H9 (cell line): Measurements from ENCODE around the gene BSG. TPM values are rescaled to one million over a fixed set of nuclear protein-coding genes. Genes with fewer than 3 reads are reported as not detected.

Experiments used
- DNase-seq: peaks from one replicate; pipeline ENCODE4 v3.0.0-alpha.2; 2017
- H2AFZ ChIP-seq: one replicate; pipeline ENCODE4 v1.6.1; 2013; ENCODE audit warnings: mild to moderate bottlenecking, low read length, control low read depth, moderate library complexity
- H2AK5ac ChIP-seq: 2 replicates; pipeline ENCODE4 v1.6.1; 2013; ENCODE audit warnings: low read length, control low read depth, mixed read lengths; ENCODE audit not compliant: insufficient read length
- H2BK120ac ChIP-seq: one replicate; pipeline ENCODE4 v1.6.1; 2013; ENCODE audit warnings: low read depth, mild to moderate bottlenecking, low read length, control low read depth, inconsistent platforms; ENCODE audit not compliant: poor library complexity, severe bottlenecking
- H2BK12ac ChIP-seq: 2 replicates; pipeline ENCODE4 v1.6.1; 2013; ENCODE audit warnings: low read length, control low read depth, mixed read lengths, low read depth; ENCODE audit not compliant: insufficient read length
- H2BK15ac ChIP-seq: 2 replicates; pipeline ENCODE4 v1.6.1; 2013; ENCODE audit warnings: low read depth, low read length, control low read depth
- H2BK20ac ChIP-seq: one replicate; pipeline ENCODE4 v1.6.1; 2013; ENCODE audit warnings: low read depth, mild to moderate bottlenecking, low read length, control low read depth, inconsistent platforms; ENCODE audit not compliant: poor library complexity, severe bottlenecking
- H2BK5ac ChIP-seq: 2 replicates; pipeline ENCODE4 v1.6.1; 2013; ENCODE audit warnings: low read length, control low read depth, mixed read lengths; ENCODE audit not compliant: insufficient read length
- H3K14ac ChIP-seq: 2 replicates; pipeline ENCODE4 v1.6.1; 2013; ENCODE audit warnings: low read length, control low read depth; ENCODE audit not compliant: insufficient read depth
- H3K18ac ChIP-seq: 2 replicates; pipeline ENCODE4 v1.6.1; 2013; ENCODE audit warnings: low read depth, mild to moderate bottlenecking, mixed read lengths, low read length, control low read depth; ENCODE audit not compliant: insufficient read length
- H3K23ac ChIP-seq: 2 replicates; pipeline ENCODE4 v1.6.1; 2013; ENCODE audit warnings: low read length, control low read depth, mixed read lengths, low read depth; ENCODE audit not compliant: insufficient read length
- H3K23me2 ChIP-seq: 2 replicates; pipeline ENCODE4 v1.6.1; 2013; ENCODE audit warnings: low read depth, mild to moderate bottlenecking, mixed read lengths, low read length, control low read depth; ENCODE audit not compliant: insufficient read length, poor library complexity, severe bottlenecking
- H3K27ac ChIP-seq: 2 replicates; pipeline ENCODE4 v1.5.1; 2013; ENCODE audit warnings: low read length, control low read depth, mixed read lengths, low read depth; ENCODE audit not compliant: insufficient read length
- H3K27me3 ChIP-seq: 2 replicates; pipeline ENCODE4 v1.6.1; 2013; ENCODE audit warnings: low read length, control low read depth, inconsistent platforms; ENCODE audit not compliant: insufficient read depth
- H3K4ac ChIP-seq: 2 replicates; pipeline ENCODE4 v1.6.1; 2013; ENCODE audit warnings: low read depth, mild to moderate bottlenecking, control low read depth, inconsistent platforms, low read length, moderate library complexity
- H3K4me1 ChIP-seq: 2 replicates; pipeline ENCODE4 v1.6.1; 2013; ENCODE audit warnings: low read length, control low read depth, inconsistent platforms; ENCODE audit not compliant: insufficient read depth
- H3K4me2 ChIP-seq: 2 replicates; pipeline ENCODE4 v1.6.1; 2013; ENCODE audit warnings: low read length, control low read depth, mixed read lengths; ENCODE audit not compliant: insufficient read length, insufficient read depth
- H3K56ac ChIP-seq: 2 replicates; pipeline ENCODE4 v1.6.1; 2013; ENCODE audit warnings: low read depth, mild to moderate bottlenecking, mixed read lengths, low read length, control low read depth; ENCODE audit not compliant: insufficient read length
- H3K79me1 ChIP-seq: 2 replicates; pipeline ENCODE4 v1.6.1; 2013; ENCODE audit warnings: low read depth, mild to moderate bottlenecking, moderate library complexity, low read length, control low read depth, inconsistent platforms; ENCODE audit not compliant: insufficient read depth, poor library complexity, severe bottlenecking
- H3K79me2 ChIP-seq: 2 replicates; pipeline ENCODE4 v1.6.1; 2013; ENCODE audit warnings: low read length, control low read depth, inconsistent platforms; ENCODE audit not compliant: insufficient read depth
- H3K9ac ChIP-seq: 2 replicates; pipeline ENCODE4 v1.6.1; 2013; ENCODE audit warnings: low read length, control low read depth, mixed read lengths; ENCODE audit not compliant: insufficient read length; ENCODE audit errors: extremely low read depth
- H3K9me3 ChIP-seq: one replicate; pipeline ENCODE4 v1.6.1; 2013; ENCODE audit warnings: low read depth, low read length, inconsistent platforms; ENCODE audit not compliant: control insufficient read depth
- H3T11ph ChIP-seq: one replicate; pipeline ENCODE4 v1.6.1; 2013; ENCODE audit warnings: mild to moderate bottlenecking, low read length, control low read depth, inconsistent platforms
- H4K20me1 ChIP-seq: one replicate; pipeline ENCODE4 v1.6.1; 2013; ENCODE audit not compliant: control insufficient read depth, insufficient read length, insufficient read depth
- H4K5ac ChIP-seq: 2 replicates; pipeline ENCODE4 v1.6.1; 2013; ENCODE audit warnings: low read depth, mild to moderate bottlenecking, mixed read lengths, low read length, control low read depth; ENCODE audit not compliant: insufficient read length
- H4K8ac ChIP-seq: replicated peaks from 2 replicates; pipeline ENCODE4 v1.6.1; 2013; ENCODE audit warnings: low read length, control low read depth, mixed read lengths, low read depth; ENCODE audit not compliant: insufficient read length
- H4K91ac ChIP-seq: 2 replicates; pipeline ENCODE4 v1.6.1; 2013; ENCODE audit warnings: low read depth, mild to moderate bottlenecking, moderate library complexity, mixed read lengths, low read length, control low read depth; ENCODE audit not compliant: insufficient read length
- H3K27ac Mint-ChIP-seq, 3 experiments: 2 replicates in 2 of 3; 3 replicates in 1 of 3; pipeline ENCODE4 v1.8.0; 2020 to 2021; ENCODE audit warnings: mixed read lengths in 3 of 3, mild to moderate bottlenecking in 1 of 3, moderate library complexity in 1 of 3
- H3K27me3 Mint-ChIP-seq: 2 replicates; pipeline ENCODE4 v1.8.0; 2021; ENCODE audit warnings: low read depth, mild to moderate bottlenecking, moderate library complexity, mixed read lengths
- H3K36me3 Mint-ChIP-seq, 3 experiments: 2 replicates in 2 of 3; 3 replicates in 1 of 3; pipeline ENCODE4 v1.8.0; 2020 to 2021; ENCODE audit warnings: low read depth in 3 of 3, mixed read lengths in 3 of 3; ENCODE audit not compliant: insufficient read depth in 1 of 3
- H3K4me1 Mint-ChIP-seq, 2 experiments: 2 replicates each; pipeline ENCODE4 v1.8.0; 2020; ENCODE audit warnings: mixed read lengths in 2 of 2
- H3K4me3 Mint-ChIP-seq, 2 experiments: 2 replicates in 1 of 2; 3 replicates in 1 of 2; pipeline ENCODE4 v1.8.0; 2020 to 2021; ENCODE audit warnings: mild to moderate bottlenecking in 2 of 2, mixed read lengths in 2 of 2, moderate library complexity in 1 of 2
- H3K9me3 Mint-ChIP-seq, 2 experiments: 2 replicates in 1 of 2; 3 replicates in 1 of 2; pipeline ENCODE4 v1.8.0; 2020; ENCODE audit warnings: mild to moderate bottlenecking in 2 of 2, mixed read lengths in 2 of 2, moderate library complexity in 1 of 2
- WGBS: extraction: QIAGEN DNeasy Blood & Tissue Kit; methylation state at CpG from one replicate; pipeline ENCODE4 v1.1.7; 2013; ENCODE audit warnings: missing lambda C conversion rate, low lambda C conversion rate, mixed read lengths; ENCODE audit not compliant: insufficient read length; ENCODE audit errors: extremely low coverage; 5-methylcytosine and 5-hydroxymethylcytosine counted together
- total RNA-seq: library from RNA; stranded (reverse); gene quantifications from 2 replicates; pipeline ENCODE4 v1.2.1, GENCODE V29; 2021
- TF ChIP-seq, protein P1 (sequence below): fragments of 200-600 bp; sonication (generic); conservative IDR thresholded peaks from 3 replicates; pipeline ENCODE4 v1.8.0; 2021; ENCODE audit warnings: antibody characterized with exemption, mild to moderate bottlenecking

Gene BSG
- total RNA-seq, 1 experiment from 2014 or later = 715 TPM

- H3K9ac ChIP-seq = no peak overlapping the region
- no peak overlapping the region for H3K23ac ChIP-seq
- H4K20me1 ChIP-seq = no peaks in the 10 kb centered on the region
- no peaks in the 10 kb centered on the region for H3K4me1 ChIP-seq
- TF ChIP-seq, protein P1, sequence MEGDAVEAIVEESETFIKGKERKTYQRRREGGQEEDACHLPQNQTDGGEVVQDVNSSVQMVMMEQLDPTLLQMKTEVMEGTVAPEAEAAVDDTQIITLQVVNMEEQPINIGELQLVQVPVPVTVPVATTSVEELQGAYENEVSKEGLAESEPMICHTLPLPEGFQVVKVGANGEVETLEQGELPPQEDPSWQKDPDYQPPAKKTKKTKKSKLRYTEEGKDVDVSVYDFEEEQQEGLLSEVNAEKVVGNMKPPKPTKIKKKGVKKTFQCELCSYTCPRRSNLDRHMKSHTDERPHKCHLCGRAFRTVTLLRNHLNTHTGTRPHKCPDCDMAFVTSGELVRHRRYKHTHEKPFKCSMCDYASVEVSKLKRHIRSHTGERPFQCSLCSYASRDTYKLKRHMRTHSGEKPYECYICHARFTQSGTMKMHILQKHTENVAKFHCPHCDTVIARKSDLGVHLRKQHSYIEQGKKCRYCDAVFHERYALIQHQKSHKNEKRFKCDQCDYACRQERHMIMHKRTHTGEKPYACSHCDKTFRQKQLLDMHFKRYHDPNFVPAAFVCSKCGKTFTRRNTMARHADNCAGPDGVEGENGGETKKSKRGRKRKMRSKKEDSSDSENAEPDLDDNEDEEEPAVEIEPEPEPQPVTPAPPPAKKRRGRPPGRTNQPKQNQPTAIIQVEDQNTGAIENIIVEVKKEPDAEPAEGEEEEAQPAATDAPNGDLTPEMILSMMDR = no peak
- H2BK15ac ChIP-seq = no peak overlapping the region
- H3K4me3 Mint-ChIP-seq = no peak overlapping the region
- H3K4ac ChIP-seq = no peak overlapping the region
- no peaks in the 10 kb centered on the region for H3K23me2 ChIP-seq
- H3T11ph ChIP-seq = no peak overlapping the region
- H3K18ac ChIP-seq = no peak overlapping the region
- peaks cover 29 to 59% (median 53%) of the 10 kb centered on the region in 3 experiments for H3K36me3 Mint-ChIP-seq
- no peaks in the 10 kb centered on the region for H3K9me3 Mint-ChIP-seq
- no peak overlapping the region for H2BK120ac ChIP-seq
- no peak overlapping the region for H3K56ac ChIP-seq
- no peaks in the 10 kb centered on the region for H3K9me3 ChIP-seq
- DNase-seq = no peak
- no peaks in the 10 kb centered on the region for H3K79me1 ChIP-seq
- no peaks in the 10 kb centered on the region for H3K27me3 Mint-ChIP-seq
- H4K8ac ChIP-seq = no peak overlapping the region
- H4K5ac ChIP-seq = no peak overlapping the region
- no peak overlapping the region for H3K27ac Mint-ChIP-seq
- H2BK20ac ChIP-seq = no peak overlapping the region
- no peaks in the 10 kb centered on the region for H3K27me3 ChIP-seq
- no peak overlapping the region for H2AK5ac ChIP-seq
- H4K91ac ChIP-seq = no peak overlapping the region
- H2AFZ ChIP-seq = no peak overlapping the region
- H3K4me1 Mint-ChIP-seq = no peaks in the 10 kb centered on the region
- H3K4me2 ChIP-seq = no peak overlapping the region
- H3K14ac ChIP-seq = no peak overlapping the region
- no peak overlapping the region for H3K27ac ChIP-seq
- WGBS = no CpG with 5 or more reads among the region's 97 CpGs
- no peak overlapping the region for H2BK5ac ChIP-seq
- no peaks in the 10 kb centered on the region for H3K79me2 ChIP-seq
- H2BK12ac ChIP-seq = no peak overlapping the region
Observed at GRCh38 chr19:616062-616700, 43.8 kb downstream of the BSG start.
